Panc1 (cell line): ENCODE data around the gene NSMCE1.

Experiments used
- CTCF ChIP-seq: fragments of 450-650 bp; IDR thresholded peaks from 2 replicates; pipeline ENCODE4 v1.5.1; 2017; ENCODE audit warnings: mild to moderate bottlenecking
- POLR2AphosphoS5 ChIP-seq: IDR thresholded peaks from 2 replicates; pipeline ENCODE4 v1.6.1; 2012; ENCODE audit warnings: mild to moderate bottlenecking, low read depth, low read length, moderate library complexity
- REST ChIP-seq, 2 experiments: IDR thresholded peaks; 2 replicates each; pipeline ENCODE4 v1.6.1; 2011 to 2012; ENCODE audit warnings: low read depth in 2 of 2, control low read depth in 1 of 2, low read length in 1 of 2, mild to moderate bottlenecking in 1 of 2, moderate library complexity in 1 of 2; ENCODE audit not compliant: insufficient read depth in 1 of 2
- TCF7L2 ChIP-seq: IDR thresholded peaks from 2 replicates; pipeline ENCODE4 v1.6.1; 2011; ENCODE audit warnings: mild to moderate bottlenecking, low read depth, low read length, inconsistent platforms

GRCh38 chr16:27310576-27311447 is 42.2 kb upstream of the NSMCE1 start:
- TF ChIP-seq CTCF (no peak), REST (IDR thresholded peaks at IDR 0.05; ENCODE audit: insufficient read depth in 1 of 2, low read depth in 2 of 2, low read length in 1 of 2) (no peak), POLR2AphosphoS5 (no peak), TCF7L2 (no peak)
